ENCODE data around the gene FXYD5. TPM values are rescaled to one million over a fixed set of nuclear protein-coding genes. Genes with fewer than 3 reads are reported as not detected.

Gene FXYD5
- total RNA-seq, 1 donor from 2014 or later: 138 TPM

DNA sequence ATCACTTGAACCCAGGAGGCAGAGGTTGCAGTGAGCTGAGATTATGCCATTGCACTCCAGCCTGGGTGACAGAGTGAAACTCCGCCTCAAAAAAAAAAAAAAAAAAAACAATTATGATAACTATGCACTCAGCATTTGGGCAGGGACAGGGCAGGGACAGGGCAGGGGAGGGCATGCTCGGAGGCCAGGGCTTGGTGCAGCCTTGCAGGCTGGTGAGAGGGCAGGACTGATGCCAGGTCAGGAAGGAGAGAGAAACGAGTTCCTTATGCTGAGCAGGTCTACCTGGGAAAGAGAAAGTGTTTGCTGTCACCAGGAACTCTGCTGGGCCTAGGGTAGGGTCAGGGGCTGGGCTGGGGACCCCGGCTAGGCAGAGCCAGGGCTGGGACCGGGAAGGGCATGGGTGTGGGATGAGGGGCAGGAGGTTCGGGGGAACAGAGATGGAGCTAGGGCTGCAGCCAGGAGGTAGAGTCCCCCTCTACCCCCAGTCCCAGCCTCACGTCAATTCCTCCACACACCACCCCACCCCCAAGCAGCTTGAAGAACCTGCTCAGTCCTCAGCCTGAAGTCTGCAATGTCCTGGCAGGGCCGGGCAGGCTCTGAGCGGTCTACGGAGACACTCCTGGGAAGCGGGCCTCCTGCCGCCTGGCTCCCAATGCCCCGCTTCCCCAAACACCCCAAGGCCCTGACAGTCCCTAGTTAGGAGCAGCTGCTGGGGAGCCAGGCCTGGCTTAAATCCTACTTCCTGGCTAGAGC is 36.1 kb upstream of the FXYD5 start:
- DNase-seq (ENCODE audit: low spot score in 2 of 2): no peak
- no peaks in the 10 kb centered on the region for H3K27me3 ChIP-seq
- H3K9me3 ChIP-seq: no peaks in the 10 kb centered on the region
- H3K4me3 ChIP-seq: no peak overlapping the region
- intact Hi-C loops (cut with DNase I): no loop called here
- H3K27ac ChIP-seq: no peak overlapping the region
- TF ChIP-seq CTCF (IDR thresholded peaks at IDR 0.05): no peak
- H3K36me3 ChIP-seq: no peaks in the 10 kb centered on the region
- peaks cover 4 to 13% of the 10 kb centered on the region in 2 donors for H3K4me1 ChIP-seq

- Histone ChIP-seq H3K4me3 (no peak overlapping the region), H3K4me1 (peaks cover 4 to 13% of the 10 kb centered on the region in 2 donors), H3K27ac (no peak overlapping the region), H3K36me3 (no peaks in the 10 kb centered on the region), H3K9me3 (no peaks in the 10 kb centered on the region), H3K27me3 (no peaks in the 10 kb centered on the region)
- TF ChIP-seq CTCF (IDR thresholded peaks at IDR 0.05): no peak
- intact Hi-C loops (cut with DNase I): no loop called here
- DNase-seq (ENCODE audit: low spot score in 2 of 2): no peak
These were observed 35.4 kb upstream of the FXYD5 start for GRCh38 chr19:35119091-35119490.

- no peak for TF ChIP-seq CTCF (IDR thresholded peaks at IDR 0.05)
- Histone ChIP-seq H3K27ac (no peak overlapping the region), H3K4me3 (no peak overlapping the region), H3K4me1 (peaks cover 4 to 13% of the 10 kb centered on the region in 2 donors), H3K27me3 (no peaks in the 10 kb centered on the region), H3K9me3 (no peaks in the 10 kb centered on the region), H3K36me3 (no peaks in the 10 kb centered on the region)
- intact Hi-C loops (cut with DNase I): loop anchor here (10.0 kb wide), 3 partner anchors 495 to 815 kb away; partner anchors contain the start of genes COX6B1, ETV2, HAUS5 and LRFN3
- no peak for DNase-seq (ENCODE audit: low spot score in 2 of 2)
These were observed 34.9 kb upstream of the FXYD5 start for GRCh38 chr19:35119578-35120155.

DNA sequence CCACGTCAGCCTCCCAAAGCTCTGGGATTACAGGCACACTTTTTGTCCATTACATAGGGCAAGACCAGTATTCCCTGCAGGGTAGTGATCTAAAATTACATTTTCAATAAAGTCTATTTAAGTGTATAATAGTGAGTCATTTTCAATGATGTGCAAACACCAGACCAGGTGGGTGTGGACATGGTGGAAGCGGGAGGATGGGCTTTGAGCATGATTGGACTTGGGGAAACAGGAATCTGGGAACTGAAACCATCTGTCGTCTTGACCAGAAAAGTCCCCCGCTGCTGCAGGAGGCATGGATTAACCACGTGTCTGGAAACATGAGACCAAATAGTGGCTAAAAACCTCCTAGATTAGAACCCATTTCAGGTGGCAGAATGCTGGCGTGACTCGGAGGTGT is 34.0 kb upstream of the FXYD5 start:
- TF ChIP-seq CTCF (IDR thresholded peaks at IDR 0.05): no peak
- no peak overlapping the region for H3K27ac ChIP-seq
- H3K9me3 ChIP-seq: no peaks in the 10 kb centered on the region
- no peak for DNase-seq (ENCODE audit: low spot score in 2 of 2)
- H3K4me1 ChIP-seq: peaks cover 3 to 13% of the 10 kb centered on the region in 2 donors
- H3K27me3 ChIP-seq: no peaks in the 10 kb centered on the region
- no peaks in the 10 kb centered on the region for H3K36me3 ChIP-seq
- intact Hi-C loops (cut with DNase I): loop anchor here (10.0 kb wide), 3 partner anchors 494 to 814 kb away; partner anchors contain the start of genes COX6B1, ETV2, HAUS5 and LRFN3
- H3K4me3 ChIP-seq: no peak overlapping the region

DNA sequence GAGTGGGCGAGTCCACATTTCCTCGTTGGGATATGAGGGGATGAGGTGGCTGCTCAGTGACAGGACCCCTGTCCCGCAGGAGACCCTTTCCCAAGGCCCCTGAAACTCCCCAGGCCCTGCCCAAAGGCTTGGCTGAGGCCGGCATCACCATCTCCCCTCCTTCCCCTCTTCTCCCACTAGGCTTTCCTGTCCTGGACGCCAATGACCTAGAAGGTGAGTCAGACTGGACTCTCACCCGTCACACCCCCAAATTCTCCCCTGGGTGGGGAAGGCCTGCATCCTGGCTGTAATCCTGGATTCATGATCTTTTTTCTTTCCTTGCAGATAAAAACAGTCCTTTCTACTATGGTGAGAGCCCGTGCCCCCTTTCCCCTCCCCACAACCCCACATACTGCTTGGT is 33.6 kb upstream of the FXYD5 start:
- Histone ChIP-seq H3K4me3 (no peak overlapping the region), H3K4me1 (peaks cover 3 to 13% of the 10 kb centered on the region in 2 donors), H3K27ac (no peak overlapping the region), H3K9me3 (no peaks in the 10 kb centered on the region), H3K27me3 (no peaks in the 10 kb centered on the region), H3K36me3 (no peaks in the 10 kb centered on the region)
- TF ChIP-seq CTCF (IDR thresholded peaks at IDR 0.05): no peak
- DNase-seq (ENCODE audit: low spot score in 2 of 2): no peak
- intact Hi-C loops (cut with DNase I): loop anchor here (10.0 kb wide), 3 partner anchors 494 to 814 kb away; partner anchors contain the start of genes COX6B1, ETV2, HAUS5 and LRFN3
